ENCODE measurements around the gene ARL1. TPM values are rescaled to one million over a fixed set of nuclear protein-coding genes. Genes with fewer than 3 reads are reported as not detected.

ARL1 gene
- total RNA-seq, 1 experiment from 2014 or later: 76.0 TPM

GRCh38 chr12:101407436-101408345 lies at the start of gene ARL1 (continued):
- TF ChIP-seq ELF1 (IDR thresholded peaks at IDR 0.05; ENCODE audit: borderline replicate concordance, low read depth) (no peak), FOSL1 (IDR thresholded peaks at IDR 0.05; ENCODE audit: low read depth) (peak; percentile 57), EZH2 (IDR thresholded peaks at IDR 0.05) (no peak), POLR2A (IDR thresholded peaks at IDR 0.05; ENCODE audit: borderline replicate concordance, extremely low read depth, insufficient read depth, insufficient read length) (peak; percentile 82), RAD21 (IDR thresholded peaks at IDR 0.05; ENCODE audit: low read depth) (no peak), ZFX (IDR thresholded peaks at IDR 0.05) (peak; percentile 70; the same call in 1 of the 2 replicates), TCF7L2 (IDR thresholded peaks at IDR 0.05; ENCODE audit: borderline replicate concordance, extremely low read depth, insufficient read depth, insufficient read length) (no peak)

DNA sequence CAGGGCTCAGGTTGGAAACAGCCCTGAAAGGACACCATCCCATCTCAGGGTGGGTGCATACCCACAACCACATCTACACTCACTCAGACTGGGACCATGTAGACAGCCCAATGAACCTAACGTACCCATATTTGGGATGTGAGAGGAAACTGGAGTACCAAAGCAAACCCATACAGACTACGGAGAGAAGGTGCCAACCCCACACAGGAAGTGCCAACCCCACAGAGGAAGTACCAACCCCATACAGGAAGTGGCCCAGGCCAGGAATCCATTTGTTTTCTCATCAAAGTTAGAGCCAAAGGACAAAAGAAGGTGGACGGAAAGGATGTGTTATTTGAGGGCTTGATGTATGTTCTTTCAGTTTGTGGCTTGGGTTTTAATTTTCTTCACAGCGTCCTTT lies 48.1 kb upstream of the ARL1 start:
- Histone ChIP-seq H3K9me2 (ENCODE audit: insufficient read depth) (no peaks in the 10 kb centered on the region), H3K4me2 (ENCODE audit: low read length) (no peak overlapping the region), H4K20me1 (ENCODE audit: insufficient read depth) (no peaks in the 10 kb centered on the region), H3K27me3 (ENCODE audit: insufficient read depth, low read length) (no peaks in the 10 kb centered on the region), H3K79me2 (ENCODE audit: insufficient read depth, low read length) (no peaks in the 10 kb centered on the region), H3K4me1 (ENCODE audit: control insufficient read depth in 1 of 2, insufficient read depth in 2 of 2, low read length in 2 of 2) (peaks cover 11 to 18% of the 10 kb centered on the region in 2 experiments; a peak in 3 of 4 replicates), H2AFZ (ENCODE audit: low read depth, low read length, poor library complexity, severe bottlenecking) (peak overlapping the region; percentile 67), H3K9ac (ENCODE audit: low read length) (no peak overlapping the region), H3K4me3 (replicated peaks in 1 of 2; ENCODE audit: low read depth in 1 of 2, low read length in 2 of 2) (no peak overlapping the region), H3K9me3 (ENCODE audit: control insufficient read depth in 1 of 2, insufficient read depth in 1 of 2, low read depth in 1 of 2, low read length in 2 of 2) (no peaks in the 10 kb centered on the region), H3K27ac (ENCODE audit: low read depth, low read length) (no peak overlapping the region), H3K36me3 (ENCODE audit: control insufficient read depth in 1 of 2, insufficient read depth in 2 of 2, low read length in 2 of 2) (no peaks in the 10 kb centered on the region)
- ChIA-PET POLR2A (no interaction called here), RAD21 (ENCODE audit: low non-redundant PET in 1 of 2, low total read pairs in 2 of 2, uncharacterized antibody in 2 of 2, unreplicated experiment in 2 of 2) (no interaction called here), CTCF (no interaction called here)
- DNase-seq (ENCODE audit: low read depth, low spot score): no peak
- intact Hi-C loops (cut with micrococcal nuclease): no loop called here
- no TSS peak for BruUV-seq (replicated peaks)
- no peak for ATAC-seq
- TF ChIP-seq FOSL1 (IDR thresholded peaks at IDR 0.05; ENCODE audit: low read depth): no peak
- TF ChIP-seq, protein P1, sequence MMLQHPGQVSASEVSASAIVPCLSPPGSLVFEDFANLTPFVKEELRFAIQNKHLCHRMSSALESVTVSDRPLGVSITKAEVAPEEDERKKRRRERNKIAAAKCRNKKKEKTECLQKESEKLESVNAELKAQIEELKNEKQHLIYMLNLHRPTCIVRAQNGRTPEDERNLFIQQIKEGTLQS (IDR thresholded peaks at IDR 0.05): no peak
- TF ChIP-seq, protein P2, sequence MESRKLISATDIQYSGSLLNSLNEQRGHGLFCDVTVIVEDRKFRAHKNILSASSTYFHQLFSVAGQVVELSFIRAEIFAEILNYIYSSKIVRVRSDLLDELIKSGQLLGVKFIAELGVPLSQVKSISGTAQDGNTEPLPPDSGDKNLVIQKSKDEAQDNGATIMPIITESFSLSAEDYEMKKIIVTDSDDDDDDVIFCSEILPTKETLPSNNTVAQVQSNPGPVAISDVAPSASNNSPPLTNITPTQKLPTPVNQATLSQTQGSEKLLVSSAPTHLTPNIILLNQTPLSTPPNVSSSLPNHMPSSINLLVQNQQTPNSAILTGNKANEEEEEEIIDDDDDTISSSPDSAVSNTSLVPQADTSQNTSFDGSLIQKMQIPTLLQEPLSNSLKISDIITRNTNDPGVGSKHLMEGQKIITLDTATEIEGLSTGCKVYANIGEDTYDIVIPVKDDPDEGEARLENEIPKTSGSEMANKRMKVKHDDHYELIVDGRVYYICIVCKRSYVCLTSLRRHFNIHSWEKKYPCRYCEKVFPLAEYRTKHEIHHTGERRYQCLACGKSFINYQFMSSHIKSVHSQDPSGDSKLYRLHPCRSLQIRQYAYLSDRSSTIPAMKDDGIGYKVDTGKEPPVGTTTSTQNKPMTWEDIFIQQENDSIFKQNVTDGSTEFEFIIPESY (IDR thresholded peaks at IDR 0.05; ENCODE audit: extremely low read depth, insufficient replicate concordance, low read length): no peak
